Measurements from ENCODE around the gene WNT6. TPM values are rescaled to one million over a fixed set of nuclear protein-coding genes. Genes with fewer than 3 reads are reported as not detected.
"Not testable (repeated sequence)": the region's sequence is repeated elsewhere in the genome, so short reads cannot be mapped to it uniquely, and the experiment has no call there.

Gene WNT6
- total RNA-seq, 1 donor from 2014 or later: not detected

DNA sequence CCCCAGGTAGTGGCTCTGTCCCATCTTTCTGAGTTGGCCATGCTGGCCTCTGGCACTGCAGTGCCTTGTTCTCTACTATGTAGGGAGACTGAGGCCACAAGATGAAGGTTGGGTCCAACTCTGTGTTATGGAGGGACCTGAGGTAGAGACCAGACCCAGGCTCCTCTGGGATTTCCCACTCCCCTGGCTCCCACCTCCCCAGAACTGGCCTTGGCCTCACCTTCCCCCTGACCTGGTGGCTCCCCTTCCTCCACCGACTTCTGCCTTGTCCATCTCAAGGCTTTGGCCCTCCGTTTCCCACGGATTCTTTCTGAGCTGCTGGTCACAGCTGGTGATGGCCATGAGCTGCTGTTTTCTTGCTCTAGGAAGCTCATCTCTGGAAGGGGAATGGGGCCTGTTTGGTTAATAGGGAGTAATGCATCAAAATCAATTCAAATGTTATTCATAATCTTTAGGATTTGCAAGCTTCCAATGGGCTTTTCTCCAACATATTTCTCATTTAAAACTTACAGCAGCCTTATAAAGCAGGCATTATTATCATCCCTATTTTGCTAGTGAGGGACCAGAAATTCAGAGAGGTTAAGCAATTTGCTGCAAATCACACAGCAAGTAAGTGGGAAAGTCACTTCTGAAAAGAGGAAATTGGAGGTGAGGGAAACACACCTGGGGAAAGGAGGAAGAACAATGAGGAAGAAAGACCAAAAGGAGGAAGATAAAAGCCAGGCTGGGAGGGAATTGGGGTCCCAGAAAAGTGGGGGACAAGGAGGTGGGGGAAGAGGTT is 28.9 kb upstream of the WNT6 start:
- no peak for DNase-seq

DNA sequence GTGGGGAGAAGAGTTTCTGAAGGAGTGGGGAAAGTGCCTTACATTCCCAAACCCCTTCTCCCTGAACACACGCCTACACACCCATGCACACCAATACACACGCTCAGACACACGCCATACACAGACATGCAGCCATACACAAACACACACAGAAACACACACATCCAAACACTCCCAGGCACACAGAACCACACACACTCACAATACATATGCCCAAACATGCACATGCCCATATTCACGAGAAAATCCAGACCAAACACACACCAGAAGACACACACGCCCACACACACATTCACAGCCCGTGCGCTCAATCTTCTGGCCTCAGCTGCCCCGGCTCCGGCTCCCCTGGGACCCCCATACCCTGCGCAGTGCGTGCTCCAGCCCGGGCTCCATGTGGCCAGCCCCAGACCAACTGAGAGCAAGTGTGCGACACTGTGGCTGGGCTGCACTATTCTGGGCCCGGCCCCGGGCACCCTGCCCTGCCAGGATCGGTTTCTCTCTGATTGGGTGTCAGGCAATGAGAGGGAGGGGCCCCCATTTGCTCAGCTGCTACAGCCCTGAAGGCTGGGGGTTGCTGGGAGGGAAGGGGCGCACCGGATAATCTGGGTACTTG is 28.1 kb upstream of the WNT6 start, which contains the start of gene PRKAG3:
PRKAG3 (minus strand) TSS at position 426 of the 613 bp plus-strand sequence.
- DNase-seq: no peak

DNA sequence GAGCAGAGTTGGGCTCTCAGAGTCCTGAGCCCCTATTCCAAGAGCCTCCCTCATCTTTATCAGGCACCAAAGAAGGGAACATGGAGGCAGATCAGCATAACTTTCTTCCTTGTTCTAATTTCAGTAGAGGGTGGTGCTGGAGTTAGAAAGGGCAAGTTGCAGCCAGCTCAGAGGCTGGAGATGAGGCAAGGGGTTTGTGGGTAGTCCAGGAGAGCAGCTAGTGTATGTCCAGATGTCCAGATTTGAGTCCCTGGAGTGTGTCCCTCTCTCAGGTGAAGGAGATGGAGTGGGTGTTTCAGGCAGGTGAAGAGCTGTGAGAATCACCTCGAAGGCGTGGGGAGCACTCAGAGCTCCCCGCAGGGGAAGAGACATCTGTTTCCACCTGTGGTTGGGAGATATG is 27.5 kb upstream of the WNT6 start:
- no peak for DNase-seq

DNA sequence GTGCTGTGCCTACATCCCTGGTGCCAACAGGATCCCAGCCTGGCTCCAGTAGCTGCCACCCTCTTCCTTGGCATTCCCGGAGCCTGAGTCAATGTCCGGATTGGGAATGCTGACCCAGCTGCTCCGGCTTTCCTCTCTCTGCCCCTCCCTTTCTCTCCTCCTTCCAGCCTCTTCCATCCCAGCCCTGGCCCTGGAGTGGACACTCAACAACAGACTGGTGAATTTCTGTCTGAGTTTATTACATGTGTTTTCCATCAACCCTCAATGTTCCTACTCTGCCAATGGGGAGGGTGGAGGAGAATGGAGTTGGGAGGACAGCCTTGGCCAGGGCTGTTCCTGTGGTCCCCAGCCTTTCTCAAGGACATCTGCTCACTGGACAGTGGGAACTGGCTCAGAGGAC is 27.1 kb upstream of the WNT6 start:
- no peak for DNase-seq

DNA sequence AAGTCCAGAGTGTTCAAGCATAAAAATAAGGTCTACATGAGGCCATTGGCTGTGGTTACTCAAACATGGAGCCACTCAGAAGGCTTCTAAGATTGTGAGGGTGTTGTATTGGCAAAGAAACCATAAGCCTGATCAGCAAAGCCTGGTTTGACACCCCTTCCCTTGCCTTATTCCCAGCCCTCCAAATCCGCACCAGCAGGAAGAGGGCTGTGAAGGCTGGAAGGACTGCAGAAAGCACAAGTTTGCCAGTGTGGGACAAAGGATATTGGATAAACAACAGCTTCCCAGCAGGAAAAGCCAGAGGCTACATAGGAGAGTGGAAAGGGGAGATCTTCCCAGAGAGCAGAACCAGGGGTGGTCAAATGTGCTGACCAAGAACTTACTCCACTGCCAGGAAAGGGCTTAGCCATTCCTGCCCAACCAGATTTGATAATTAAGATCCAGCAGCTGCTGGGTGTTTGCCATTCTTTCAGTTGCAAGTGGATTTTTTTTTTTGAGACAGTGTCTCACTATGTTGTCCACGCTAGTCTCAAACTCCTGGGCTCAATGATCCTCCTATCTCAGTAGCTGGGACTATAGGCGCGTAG is 26.5 kb upstream of the WNT6 start:
- DNase-seq: no peak

DNA sequence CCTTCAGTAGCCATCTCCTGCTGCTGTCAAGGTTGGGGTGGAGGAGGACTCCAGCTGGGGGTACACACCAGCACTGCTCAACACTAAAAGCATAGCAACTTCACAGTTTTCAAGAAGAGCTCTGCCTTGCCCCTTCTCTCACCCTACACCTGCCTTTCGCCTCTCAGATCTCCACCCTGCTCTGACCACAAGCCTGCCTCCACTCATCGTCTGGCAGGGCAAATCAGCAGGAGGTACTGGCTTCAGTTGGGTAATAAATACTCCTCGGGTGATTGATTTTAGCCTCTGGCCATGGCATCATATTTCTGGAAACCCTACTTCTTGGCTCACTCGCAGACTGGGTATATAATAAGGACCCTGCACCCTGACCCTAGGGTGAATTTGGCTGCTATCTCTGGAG is 24.9 kb upstream of the WNT6 start:
- DNase-seq: no peak

DNA sequence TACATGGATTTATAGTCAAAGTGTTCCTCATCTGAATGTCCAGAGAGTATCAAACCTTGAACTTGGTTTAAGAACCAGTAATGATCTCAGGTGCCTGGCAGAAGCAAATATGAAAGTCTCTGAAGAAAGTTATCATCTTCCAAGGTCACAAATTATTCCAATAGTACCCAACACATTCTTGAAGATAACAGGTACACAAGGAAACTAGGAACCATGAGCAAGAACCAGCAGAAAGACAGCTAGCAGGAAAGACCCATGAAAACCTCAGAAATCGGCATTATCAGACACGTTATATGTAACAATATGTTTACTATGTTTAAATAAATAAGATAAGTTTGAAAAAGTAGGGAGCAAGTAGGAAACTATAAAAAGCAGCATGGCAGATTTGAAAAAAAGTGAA is 22.1 kb upstream of the WNT6 start:
- no peak for DNase-seq

DNA sequence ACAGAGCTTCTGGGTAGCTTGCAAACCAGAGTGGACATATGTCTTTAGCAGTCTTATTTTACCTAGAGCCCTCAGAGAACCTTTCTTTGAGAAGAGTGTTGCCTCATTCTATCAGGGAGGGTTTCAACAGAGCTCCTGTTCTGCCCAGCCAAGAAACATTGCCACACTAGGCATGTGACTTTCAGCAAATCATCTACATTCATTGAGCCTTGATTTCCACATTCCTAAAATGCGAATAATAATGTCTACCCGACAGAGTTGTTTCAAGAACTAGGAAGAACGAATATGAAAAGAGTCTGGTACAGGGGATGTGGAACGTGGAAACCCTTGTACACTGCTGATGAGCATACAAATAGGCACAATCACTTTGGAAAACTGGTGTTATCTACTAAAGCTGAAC is 20.2 kb upstream of the WNT6 start:
- DNase-seq: no peak

DNA sequence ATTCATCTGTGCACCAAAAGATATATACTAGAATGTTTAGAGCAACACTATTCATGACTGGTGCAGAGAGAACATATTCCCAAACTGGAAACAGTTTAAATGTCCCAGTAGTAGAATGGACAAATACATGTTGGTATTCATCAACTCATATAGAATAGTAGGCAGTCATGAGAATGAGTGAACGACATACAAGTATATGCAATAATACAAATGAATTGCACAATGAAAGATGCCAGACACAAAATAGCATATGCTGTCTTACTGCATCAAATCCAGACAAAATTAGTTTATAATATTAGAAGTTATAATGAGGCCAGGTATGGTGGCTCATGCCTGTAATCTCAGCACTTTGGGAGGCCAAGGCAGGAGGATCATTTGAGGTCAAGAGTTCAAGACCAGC is 19.7 kb upstream of the WNT6 start:
- no peak for DNase-seq

DNA sequence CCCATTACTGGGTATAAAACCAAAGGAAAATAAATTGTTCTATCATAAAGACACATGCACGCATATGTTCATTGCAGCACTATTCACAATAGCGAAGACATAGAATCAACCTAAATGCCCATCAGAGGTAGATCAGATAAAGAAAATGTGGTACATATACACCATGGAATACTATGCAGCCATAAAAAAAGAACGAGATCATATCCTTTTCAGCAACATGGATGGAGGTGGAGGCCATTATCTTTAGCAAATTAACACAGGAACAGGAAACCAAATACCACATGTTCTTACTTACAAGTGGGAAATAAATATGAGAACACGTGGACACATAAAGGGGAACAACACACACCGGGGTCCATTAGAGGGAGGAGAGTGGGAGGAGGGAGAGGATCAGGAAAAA is 15.3 kb upstream of the WNT6 start:
- not testable (repeated sequence) for DNase-seq

DNA sequence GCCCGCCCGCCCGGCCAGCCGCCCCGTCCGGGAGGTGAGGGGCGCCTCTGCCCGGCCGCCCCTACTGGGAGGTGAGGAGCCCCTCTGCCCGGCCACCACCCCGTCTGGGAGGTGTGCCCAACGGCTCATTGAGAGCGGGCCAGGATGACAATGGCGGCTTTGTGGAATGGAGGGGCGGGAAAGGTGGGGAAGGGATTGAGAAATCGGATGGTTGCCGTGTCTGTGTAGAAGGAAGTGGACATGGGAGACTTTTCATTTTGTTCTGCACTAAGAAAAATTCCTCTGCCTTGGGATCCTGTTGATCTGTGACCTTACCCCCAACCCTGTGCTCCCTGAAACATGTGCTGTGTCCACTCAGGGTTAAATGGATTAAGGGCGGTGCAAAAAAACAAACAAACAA is 12.6 kb upstream of the WNT6 start:
- DNase-seq: not testable (repeated sequence)

DNA sequence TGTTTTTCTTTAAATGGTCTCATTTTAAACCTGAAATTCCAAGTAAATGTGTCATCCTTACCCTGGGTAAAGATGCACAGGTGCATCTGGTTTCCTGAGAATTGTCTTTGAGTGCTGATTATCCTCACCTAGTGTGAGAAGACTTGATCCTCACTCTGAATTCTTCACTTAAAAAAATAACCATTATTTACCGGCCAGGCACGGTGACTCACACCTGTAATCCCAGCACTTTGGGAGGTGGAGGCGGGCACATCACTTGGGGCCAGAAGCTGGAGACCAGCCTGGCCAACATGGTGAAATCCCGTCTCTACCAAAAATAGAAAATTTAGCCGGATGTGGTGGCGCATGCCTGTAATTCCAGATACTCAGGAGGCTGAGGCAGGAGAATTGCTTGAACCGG is 9.9 kb upstream of the WNT6 start:
- DNase-seq: no peak

DNA sequence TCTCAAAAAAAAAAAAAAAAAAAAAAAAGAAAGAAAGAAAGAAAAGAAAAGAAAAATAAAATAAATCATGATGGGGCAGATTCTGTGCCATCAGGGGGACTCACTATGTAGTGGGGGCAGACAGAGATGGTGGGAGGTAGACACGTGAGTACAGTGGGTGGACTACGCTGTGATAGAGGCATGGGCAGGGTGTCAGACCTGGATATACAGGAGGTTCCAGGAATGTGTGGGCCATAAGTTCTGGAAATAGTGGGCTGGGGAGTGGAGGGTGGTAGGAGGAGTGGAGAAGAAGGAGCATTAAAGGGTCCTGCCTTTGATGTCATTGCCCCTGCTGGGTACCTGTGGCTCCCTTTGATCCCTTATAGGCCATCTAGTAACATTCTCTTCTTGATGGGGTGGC is 8.8 kb upstream of the WNT6 start:
- DNase-seq: no peak

DNA sequence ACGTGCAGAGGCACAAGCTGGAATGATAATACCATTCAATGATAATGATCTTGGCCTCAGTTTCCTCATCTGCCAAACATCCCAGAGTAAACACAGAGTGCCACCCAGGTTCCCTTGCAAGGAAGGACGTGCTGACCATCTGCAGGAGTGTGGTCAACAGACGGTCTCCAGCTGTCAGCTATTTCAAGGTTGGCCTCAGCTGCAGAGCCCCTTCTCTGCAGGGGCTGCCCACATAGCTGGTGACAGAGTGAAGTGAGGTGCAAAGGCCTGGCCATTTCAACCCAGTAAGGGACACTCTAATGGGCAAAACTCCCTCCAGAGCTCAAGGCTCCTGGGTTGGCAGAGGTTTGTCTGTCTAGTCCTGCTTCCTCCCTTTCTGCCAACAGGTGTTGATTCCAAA is 8.3 kb upstream of the WNT6 start:
- DNase-seq: no peak

DNA sequence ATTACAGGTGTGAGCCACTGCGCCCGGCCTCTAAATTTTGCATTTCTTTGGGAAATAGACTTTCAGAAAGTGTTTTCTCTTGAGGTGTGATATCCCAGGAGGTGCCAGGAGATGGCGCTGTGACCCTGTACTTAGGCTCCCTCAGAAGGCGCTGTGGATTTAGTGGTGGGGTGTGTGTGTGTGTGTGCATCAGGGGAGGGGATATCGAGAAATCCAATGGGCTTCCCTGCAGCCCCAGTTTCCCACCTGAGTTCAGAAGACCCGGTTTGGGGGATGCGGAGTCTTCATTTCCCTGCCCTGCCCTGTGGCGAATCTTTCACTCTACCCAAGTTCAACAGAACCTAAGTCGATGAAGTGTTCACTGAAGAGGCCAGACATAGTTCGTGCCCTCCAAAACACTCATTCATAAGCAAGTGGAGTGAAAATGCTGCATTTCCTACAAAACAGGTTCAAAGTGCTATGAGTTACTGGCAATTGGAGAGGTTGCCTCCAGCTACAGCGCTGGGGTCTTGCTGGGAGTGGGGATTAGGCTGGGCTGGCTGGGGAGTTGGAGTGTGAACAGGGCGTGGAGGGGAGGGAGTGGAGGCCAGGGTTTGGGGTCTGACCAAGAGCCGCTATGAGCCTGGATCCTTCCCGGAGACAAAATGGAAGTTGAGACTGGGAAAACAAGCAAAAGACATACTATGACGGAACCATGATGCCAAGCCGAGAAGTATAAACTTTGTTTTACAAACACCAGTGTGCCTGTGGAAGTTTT is 6.5 kb upstream of the WNT6 start:
- no peak for DNase-seq

DNA sequence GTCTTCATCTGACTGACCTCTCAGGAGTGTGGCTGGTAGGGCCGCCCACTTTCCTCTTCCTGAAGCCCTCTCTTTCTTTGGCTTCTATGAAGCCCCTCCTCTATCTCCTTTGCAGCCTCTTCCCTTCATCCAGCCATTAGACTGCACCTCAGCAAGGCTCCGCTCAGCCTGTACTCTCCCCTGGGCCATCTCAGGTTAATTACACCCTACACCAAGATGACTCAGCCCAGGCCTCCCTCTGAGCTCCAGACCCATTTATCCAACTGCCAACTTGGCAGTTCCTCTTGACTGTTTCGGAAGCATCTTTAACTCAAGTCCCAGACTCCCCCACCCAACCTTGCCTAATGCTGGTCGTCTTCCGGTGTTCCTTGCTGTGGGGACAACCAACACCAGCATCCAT is 5.8 kb upstream of the WNT6 start:
- DNase-seq: no peak

DNA sequence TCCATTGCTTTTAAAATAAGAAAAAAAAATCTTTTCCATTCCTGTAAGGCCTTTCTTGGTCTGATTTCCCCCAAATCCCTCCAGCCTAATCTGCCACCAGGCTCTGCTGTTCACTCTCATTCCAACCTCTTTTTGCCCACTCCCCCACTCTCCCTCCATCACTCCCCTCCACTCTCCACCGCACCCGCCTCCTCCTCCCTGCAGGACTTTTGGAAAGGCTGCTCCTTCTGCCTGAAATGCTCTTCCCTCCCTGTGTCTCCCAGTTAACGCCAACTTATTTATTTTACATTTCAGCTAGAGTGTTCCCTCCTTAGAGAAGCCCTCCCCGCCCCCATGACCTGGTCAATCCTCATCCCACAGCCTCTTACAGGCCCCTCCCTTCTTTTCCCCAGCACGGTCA is 4.7 kb upstream of the WNT6 start:
- no peak for DNase-seq

DNA sequence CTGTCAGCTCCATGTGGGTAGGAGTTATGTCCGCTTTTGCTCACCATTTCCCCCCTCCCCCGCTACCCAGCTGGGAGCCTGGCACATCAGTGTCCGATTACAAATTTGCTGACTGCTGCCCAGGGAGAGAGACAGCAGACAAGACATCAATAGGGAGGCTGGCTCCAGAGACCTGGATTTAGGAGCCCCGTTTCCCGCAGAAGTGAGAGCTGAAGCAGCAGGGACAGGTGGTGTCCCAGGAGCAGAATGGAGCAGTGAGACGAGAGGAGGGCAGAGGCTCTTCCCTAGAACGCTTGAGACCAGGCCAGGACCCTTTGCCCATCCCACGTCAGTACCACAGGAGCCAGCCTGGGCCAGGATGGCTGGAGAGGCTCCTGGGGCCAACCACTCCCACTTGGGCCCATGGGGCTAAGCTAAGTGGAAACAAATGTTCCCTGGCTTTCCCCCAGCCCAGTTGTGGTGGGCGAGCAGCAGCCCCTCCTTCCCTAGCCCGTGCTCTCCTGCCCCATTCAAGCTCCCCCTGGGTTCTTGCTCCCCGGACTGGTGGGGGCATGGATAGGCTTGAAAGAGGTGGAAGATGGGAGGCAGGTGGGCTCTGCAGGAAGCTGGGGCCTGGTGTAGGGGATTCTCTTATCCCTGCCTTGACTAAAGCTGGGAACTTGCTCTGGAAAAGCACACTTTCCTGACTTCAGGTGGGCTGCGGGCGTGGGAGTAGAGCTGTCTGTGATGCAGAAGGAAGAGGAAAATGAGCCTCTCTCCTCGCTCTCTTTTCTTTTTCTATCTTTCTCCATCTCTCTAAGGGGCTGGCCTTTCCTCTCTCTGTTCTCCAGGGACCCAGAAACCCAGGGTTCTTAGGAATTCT is 4.1 kb upstream of the WNT6 start:
- DNase-seq: no peak

DNA sequence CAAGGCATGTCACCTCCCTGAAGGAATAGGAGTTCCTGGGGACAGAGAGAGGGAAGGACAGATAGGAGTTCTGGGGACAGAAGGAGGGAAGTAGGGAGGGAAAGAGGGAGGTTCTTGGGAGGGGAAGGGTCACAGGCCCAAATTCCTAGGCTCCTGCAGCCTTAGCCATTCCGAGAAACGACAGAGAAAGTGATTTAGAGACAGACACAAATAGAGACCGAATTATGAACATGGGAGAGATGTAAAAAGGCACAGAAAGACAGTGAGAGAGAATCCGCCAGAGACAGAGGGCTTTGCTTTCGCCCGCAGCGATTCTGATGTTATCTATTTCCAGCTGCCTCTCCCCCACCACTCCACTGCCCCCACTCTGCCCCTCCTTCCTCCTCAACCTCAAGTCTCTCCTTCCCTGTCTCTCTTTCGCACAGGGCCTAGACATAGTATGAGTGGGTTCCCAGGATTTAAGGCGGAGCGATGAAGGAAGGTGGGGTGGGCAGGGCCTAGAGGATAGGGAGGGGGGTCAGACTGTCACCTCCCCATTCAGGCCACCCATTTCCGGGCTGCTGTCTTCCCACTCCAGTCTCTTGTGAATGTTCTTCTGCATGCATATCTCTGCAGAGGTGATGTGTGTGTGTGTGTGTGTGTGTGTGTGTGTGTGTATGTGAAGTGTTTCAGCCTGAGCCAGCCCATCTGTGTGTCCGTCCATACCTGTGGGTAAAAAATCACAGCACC is 3.3 kb upstream of the WNT6 start:
- no peak for DNase-seq

DNA sequence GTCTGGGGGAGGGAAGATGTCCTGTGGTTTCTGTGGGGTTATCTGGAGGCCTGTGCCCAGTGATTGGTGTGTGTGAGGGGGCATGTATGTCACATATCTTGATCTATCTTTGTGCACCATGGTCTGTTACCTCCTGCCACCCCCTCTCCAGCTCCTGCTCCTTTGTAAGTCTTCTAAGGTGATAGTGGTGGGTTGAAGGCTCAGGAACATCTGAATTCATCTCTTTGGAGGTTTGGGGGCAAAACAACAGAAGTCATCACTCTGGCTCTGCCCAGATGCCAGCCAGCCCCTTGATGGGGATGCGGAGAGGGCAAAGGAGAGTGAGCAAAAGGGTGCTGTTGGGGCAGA is 2.7 kb upstream of the WNT6 start:
- DNase-seq: no peak

DNA sequence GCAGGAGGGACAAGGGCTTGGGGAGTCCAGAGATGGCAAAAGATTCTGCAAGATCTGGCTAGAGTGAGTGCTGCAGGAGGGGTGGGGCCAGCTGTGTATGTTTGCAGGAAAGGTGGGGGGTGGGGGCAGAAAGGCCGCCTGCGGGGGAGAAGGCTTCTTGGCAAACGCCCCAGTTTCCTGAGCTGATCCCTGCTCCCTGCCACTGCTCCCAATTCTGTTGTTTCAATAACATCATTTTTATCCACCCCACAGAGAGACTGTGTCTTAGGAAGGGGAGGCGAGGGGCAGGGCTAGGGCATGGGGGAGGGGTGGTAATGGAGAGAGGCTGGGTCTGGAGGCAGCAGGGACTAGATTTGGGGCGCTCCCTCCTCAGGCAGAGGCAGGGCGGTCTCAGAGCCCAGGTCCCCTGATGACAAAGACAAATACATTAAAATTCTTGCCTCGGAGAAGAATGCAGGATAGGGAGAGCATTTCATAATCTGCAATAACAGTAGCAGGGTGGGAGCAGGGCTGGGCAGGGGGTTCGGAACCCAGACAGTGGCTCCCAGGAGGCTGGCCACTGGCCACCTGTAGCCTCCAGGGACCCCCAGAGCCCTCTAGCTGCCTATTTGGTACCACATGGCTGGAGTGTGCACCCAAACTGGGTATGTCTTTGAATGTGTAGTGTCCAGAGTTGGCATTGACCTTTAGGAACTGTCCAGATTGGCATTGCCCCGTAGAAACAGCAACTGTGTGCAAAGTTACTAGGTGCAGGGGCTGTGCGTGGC is 2.1 kb upstream of the WNT6 start:
- DNase-seq: no peak

All from occipital lobe (tissue), 2 donors.